Gastroesophageal sphincter (tissue), 4 donors: ENCODE measurements around the gene BATF. TPM values are rescaled to one million over a fixed set of nuclear protein-coding genes. Genes with fewer than 3 reads are reported as not detected.
"Not testable (repeated sequence)": the region's sequence is repeated elsewhere in the genome, so short reads cannot be mapped to it uniquely, and the experiment has no call there.

Source experiments
- ATAC-seq: fragments of 150-250 bp; one replicate; pipeline ENCODE4 v1.9.1; 2016; ENCODE audit warnings: mild to moderate bottlenecking, moderate library complexity
- H3K27ac ChIP-seq, 4 donors: fragments of 200-600 bp; sonication (generic) in 3 of 4; 1 replicate in 3 of 4; 2 replicates in 1 of 4; pipeline ENCODE4 v1.5.1; 2016 to 2019
- H3K27me3 ChIP-seq: fragments of 200-600 bp; sonication (generic); one replicate; pipeline ENCODE4 v1.5.1; 2019
- H3K36me3 ChIP-seq, 2 donors: fragments of 200-600 bp; sonication (generic); one replicate each; pipeline ENCODE4 v1.5.1; 2019; ENCODE audit warnings: control low read depth in 1 of 2
- H3K4me1 ChIP-seq, 3 donors: fragments of 200-600 bp; sonication (generic); 1 replicate in 2 of 3; 2 replicates in 1 of 3; pipeline ENCODE4 v1.5.1; 2016 to 2019; ENCODE audit warnings: control low read depth in 2 of 3
- H3K4me3 ChIP-seq, 2 donors: fragments of 200-600 bp; sonication (generic); one replicate each; pipeline ENCODE4 v1.5.1; 2019; ENCODE audit warnings: mild to moderate bottlenecking in 1 of 2, moderate library complexity in 1 of 2
- H3K9me3 ChIP-seq, 3 donors: fragments of 200-600 bp; sonication (generic); one replicate each; pipeline ENCODE4 v1.5.1; 2017 to 2019; ENCODE audit warnings: control low read depth in 2 of 3
- CTCF ChIP-seq, 4 experiments: fragments of 200-600 bp in 2 of 4; fragments of 450-650 bp in 2 of 4; sonication (generic) in 1 of 4; IDR thresholded peaks; one replicate each; pipeline ENCODE4 v1.5.1; 2017 to 2019; ENCODE audit warnings: antibody characterized with exemption in 4 of 4, mild to moderate bottlenecking in 2 of 4, moderate library complexity in 2 of 4
- EP300 ChIP-seq: sonication (generic); formaldehyde crosslinking; IDR thresholded peaks from one replicate; pipeline ENCODE4 v1.6.1; 2017; ENCODE audit warnings: antibody characterized with exemption, mild to moderate bottlenecking
- POLR2A ChIP-seq, 2 donors: fragments of 450-650 bp; IDR thresholded peaks; one replicate each; pipeline ENCODE4 v1.6.1; 2017; ENCODE audit warnings: antibody characterized with exemption in 2 of 2, mild to moderate bottlenecking in 2 of 2, moderate library complexity in 1 of 2
- POLR2AphosphoS5 ChIP-seq: sonication (generic); formaldehyde crosslinking; IDR thresholded peaks from one replicate; pipeline ENCODE4 v1.6.1; 2017; ENCODE audit warnings: antibody characterized with exemption
- WGBS, 2 donors: methylation state at CpG; one replicate each; pipeline ENCODE4 v1.1.5; 2018; ENCODE audit warnings: low coverage in 1 of 2; 5-methylcytosine and 5-hydroxymethylcytosine counted together
- total RNA-seq, 4 donors: library from RNA; depleted of rRNA; stranded (reverse); fragments of >200 nt; gene quantifications; one replicate each; pipeline ENCODE4 v1.1.0, GENCODE V29; 2016

Gene BATF, protein sequence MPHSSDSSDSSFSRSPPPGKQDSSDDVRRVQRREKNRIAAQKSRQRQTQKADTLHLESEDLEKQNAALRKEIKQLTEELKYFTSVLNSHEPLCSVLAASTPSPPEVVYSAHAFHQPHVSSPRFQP
- total RNA-seq: 10 to 100 TPM in 1 of 4 donors, 1 to 10 TPM in 3; 2.6 to 16.8 (median 3.2) TPM

GRCh38 chr14:75522224-75522982, at the start of gene BATF:
Gene BATF (plus strand): TSS chr14:75522469. CDS start chr14:75522683, 214 bp downstream.
- ATAC-seq: peak; percentile 15
- peaks cover 0 to 4% (median 0%) of the 10 kb centered on the region in 3 donors for H3K4me1 ChIP-seq
- peaks cover 15% of the 10 kb centered on the region for H3K27me3 ChIP-seq
- WGBS, 2 donors: 52 to 87% methylated on average over 3 to 6 of the region's 13 CpGs
- no peaks in the 10 kb centered on the region for H3K36me3 ChIP-seq
- TF ChIP-seq POLR2A (IDR thresholded peaks at IDR 0.05) (peak in 1 of 2 donors; percentile 17), EP300 (no peak), POLR2AphosphoS5 (no peak), CTCF (IDR thresholded peaks at IDR 0.05) (no peak)
- no peaks in the 10 kb centered on the region for H3K9me3 ChIP-seq
- H3K27ac ChIP-seq: peak within 1 kb of the TSS in 1 of 4 donors; percentile 42
- H3K4me3 ChIP-seq: peak within 1 kb of the TSS in 1 of 2 donors; percentile 32

DNA sequence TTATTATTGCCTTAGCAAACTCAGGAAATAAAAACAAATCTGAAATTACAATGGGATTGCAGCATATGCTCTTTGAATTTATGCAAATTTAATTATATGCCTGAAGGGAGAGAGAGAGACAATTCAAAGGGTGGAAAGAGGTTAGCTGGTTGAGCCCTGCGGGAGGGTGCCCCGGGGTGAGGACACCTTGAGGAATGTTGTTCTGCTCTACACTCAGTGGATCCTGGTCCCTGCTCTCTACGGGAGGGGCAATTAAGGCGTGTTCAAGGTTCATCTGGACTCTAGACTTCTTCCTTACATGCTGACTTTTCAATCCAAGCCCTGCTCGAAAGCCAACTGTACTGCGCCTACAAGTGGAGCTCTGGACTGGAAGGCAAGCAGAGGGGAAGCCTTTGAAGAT, 48.1 kb upstream of the BATF start:
- H3K9me3 ChIP-seq, H3K27me3 ChIP-seq, H3K27ac ChIP-seq, H3K4me3 ChIP-seq, ATAC-seq: not testable (repeated sequence)
- 71 to 72% methylated on average over 5 to 6 of the region's 6 CpGs for WGBS, 2 donors
- Histone ChIP-seq H3K36me3 (peaks cover 0 to 62% of the 10 kb centered on the region in 2 donors), H3K4me1 (peaks cover 3 to 32% (median 9%) of the 10 kb centered on the region in 3 donors)

- no peaks in the 10 kb centered on the region for H3K9me3 ChIP-seq
- no peak for TF ChIP-seq POLR2AphosphoS5
- TF ChIP-seq EP300: no peak
- TF ChIP-seq POLR2A (IDR thresholded peaks at IDR 0.05): no peak
- TF ChIP-seq CTCF (IDR thresholded peaks at IDR 0.05): peak in 1 of 4 experiments; percentile 13
- H3K4me1 ChIP-seq: peaks cover 0 to 23% (median 0%) of the 10 kb centered on the region in 3 donors
- peak overlapping the region in 3 of 4 donors; percentile 0 to 32 (median 8) for H3K27ac ChIP-seq
- H3K36me3 ChIP-seq: peaks cover 0 to 39% of the 10 kb centered on the region in 2 donors
- H3K27me3 ChIP-seq: no peaks in the 10 kb centered on the region
- WGBS, 2 donors: 42 to 73% methylated on average over 7 to 9 of the region's 11 CpGs
- ATAC-seq: peak; percentile 74
- H3K4me3 ChIP-seq: no peak overlapping the region
Measured at GRCh38 chr14:75476274-75476995, 45.8 kb upstream of the BATF start.

DNA sequence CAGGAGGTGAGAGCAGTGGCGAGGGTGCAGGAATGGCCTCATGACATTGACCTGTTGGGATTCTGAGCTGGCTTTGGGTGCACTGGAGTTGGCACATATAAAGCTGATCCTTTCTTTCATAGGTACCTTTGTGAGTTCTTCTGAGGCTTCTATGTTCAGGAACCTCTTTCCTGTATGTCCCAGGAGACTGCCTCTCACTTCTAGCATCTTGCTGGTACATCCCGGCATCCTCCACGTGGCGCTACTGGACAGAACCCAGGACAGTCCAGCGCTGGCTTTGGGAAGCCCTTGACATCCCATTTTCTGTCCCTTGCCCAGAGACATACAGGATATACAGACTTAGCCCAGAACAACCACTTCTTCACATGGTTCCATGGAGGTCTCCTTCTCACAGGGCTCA, 44.4 kb upstream of the BATF start:
- H3K4me1 ChIP-seq: peaks cover 0 to 23% (median 0%) of the 10 kb centered on the region in 3 donors
- no peak for ATAC-seq
- no peak overlapping the region for H3K27ac ChIP-seq
- H3K4me3 ChIP-seq: no peak overlapping the region
- H3K9me3 ChIP-seq: no peaks in the 10 kb centered on the region
- 100% methylated on average over 1 of the region's 5 CpGs; no CpG with 5 or more reads in 1 of the 2 donors for WGBS, 2 donors
- TF ChIP-seq EP300: no peak
- no peak for TF ChIP-seq POLR2A (IDR thresholded peaks at IDR 0.05)
- no peak for TF ChIP-seq POLR2AphosphoS5
- TF ChIP-seq CTCF (IDR thresholded peaks at IDR 0.05): no peak
- H3K27me3 ChIP-seq: no peaks in the 10 kb centered on the region
- peaks cover 0 to 24% of the 10 kb centered on the region in 2 donors for H3K36me3 ChIP-seq

GRCh38 chr14:75479770-75480600, 42.3 kb upstream of the BATF start:
- H3K9me3 ChIP-seq: no peaks in the 10 kb centered on the region
- no peak for ATAC-seq
- H3K4me1 ChIP-seq: peaks cover 0 to 23% (median 0%) of the 10 kb centered on the region in 3 donors
- TF ChIP-seq POLR2A (IDR thresholded peaks at IDR 0.05) (no peak), EP300 (no peak), POLR2AphosphoS5 (no peak), CTCF (IDR thresholded peaks at IDR 0.05) (no peak)
- no peak overlapping the region for H3K4me3 ChIP-seq
- H3K36me3 ChIP-seq: peaks cover 0 to 5% of the 10 kb centered on the region in 2 donors
- H3K27ac ChIP-seq: no peak overlapping the region
- H3K27me3 ChIP-seq: no peaks in the 10 kb centered on the region
- WGBS, 2 donors: 31 to 50% methylated on average over 5 to 11 of the region's 11 CpGs
